Activated CD4-positive, alpha-beta T cell treated with anti-CD3 and anti-CD28 coated beads, Interleukin-2, amount 50 U/mL, for 1 hour (primary cell): Measurements from ENCODE around the gene MAD1L1.

Experiments used
- DNase-seq: peaks from one replicate; pipeline ENCODE4 v3.0.0-alpha.2; 2020

Gene MAD1L1

DNA sequence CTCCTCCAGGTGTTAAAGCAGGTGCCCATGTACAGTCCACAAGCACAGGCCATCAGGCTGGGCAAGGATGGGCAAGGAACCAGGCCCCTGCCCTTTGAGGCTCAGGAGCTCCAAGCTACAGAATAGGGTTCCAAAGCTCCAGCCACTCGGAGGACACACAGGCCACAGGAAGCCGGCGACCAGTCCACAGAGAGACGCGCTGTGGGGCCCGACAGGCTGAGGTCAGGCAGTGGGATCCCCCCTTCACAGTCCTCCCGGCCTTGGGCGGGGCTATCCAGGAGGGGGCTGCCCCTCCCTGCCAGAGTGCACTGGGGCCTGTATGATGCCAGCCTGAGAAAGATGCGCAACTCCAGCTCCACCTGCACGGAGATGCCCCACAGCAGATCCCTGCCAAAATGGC, 34.0 kb downstream of the MAD1L1 start:
- no peak for DNase-seq

DNA sequence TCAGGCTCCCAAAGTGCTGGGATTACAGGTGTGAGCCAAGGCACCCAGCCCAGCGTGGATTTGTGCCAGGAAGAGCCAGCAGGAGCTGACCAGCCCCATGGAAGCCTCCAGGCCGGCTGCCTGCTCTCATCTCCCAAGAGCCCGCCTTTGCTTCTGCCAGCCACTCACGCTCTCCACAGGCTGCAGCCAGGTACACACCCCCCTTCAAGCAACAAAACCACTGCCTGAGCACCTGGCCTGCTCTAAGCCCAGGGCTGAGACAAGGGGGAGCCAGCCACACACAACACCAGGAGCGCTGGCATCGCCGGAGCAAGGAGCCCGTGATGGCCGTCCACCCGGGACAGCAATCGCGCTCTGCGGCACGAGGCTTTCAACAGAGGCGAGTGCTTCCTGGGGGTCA, 34.5 kb downstream of the MAD1L1 start:
- DNase-seq, result no peak

DNA sequence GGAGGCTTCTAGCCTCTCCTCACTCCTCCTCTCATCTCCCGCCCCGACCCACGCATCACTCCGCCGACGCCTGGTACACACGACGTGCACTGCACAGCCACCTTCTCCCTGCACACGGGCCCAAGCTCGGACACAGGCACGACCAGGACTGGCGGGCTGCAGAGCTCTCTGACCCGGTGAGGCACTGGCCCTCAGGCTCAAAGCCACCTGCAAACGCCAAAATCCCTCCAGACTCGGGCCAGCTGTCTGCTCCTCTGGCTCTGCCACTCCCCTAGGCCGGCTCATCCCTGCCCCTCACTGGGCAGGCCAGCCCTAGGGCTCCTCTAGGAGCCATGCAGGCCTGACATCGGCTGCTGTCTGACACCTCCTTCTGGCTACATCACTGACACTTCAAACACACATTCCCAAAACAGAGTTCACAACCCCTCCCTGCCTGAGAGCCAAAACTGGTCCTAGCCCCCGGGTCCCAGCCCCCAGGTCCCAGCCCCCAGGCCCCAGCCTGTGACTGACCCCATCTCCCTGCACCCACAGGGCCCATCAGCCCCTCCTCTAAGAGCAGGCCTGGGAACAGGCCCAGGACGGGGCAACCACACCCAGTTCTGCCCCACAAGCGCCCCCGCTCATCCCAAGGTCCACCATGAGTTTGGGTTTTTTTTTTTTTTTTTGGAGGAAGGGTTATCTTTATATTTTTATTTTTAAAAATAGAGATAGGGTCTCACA, 35.1 kb downstream of the MAD1L1 start:
- DNase-seq, result no peak

DNA sequence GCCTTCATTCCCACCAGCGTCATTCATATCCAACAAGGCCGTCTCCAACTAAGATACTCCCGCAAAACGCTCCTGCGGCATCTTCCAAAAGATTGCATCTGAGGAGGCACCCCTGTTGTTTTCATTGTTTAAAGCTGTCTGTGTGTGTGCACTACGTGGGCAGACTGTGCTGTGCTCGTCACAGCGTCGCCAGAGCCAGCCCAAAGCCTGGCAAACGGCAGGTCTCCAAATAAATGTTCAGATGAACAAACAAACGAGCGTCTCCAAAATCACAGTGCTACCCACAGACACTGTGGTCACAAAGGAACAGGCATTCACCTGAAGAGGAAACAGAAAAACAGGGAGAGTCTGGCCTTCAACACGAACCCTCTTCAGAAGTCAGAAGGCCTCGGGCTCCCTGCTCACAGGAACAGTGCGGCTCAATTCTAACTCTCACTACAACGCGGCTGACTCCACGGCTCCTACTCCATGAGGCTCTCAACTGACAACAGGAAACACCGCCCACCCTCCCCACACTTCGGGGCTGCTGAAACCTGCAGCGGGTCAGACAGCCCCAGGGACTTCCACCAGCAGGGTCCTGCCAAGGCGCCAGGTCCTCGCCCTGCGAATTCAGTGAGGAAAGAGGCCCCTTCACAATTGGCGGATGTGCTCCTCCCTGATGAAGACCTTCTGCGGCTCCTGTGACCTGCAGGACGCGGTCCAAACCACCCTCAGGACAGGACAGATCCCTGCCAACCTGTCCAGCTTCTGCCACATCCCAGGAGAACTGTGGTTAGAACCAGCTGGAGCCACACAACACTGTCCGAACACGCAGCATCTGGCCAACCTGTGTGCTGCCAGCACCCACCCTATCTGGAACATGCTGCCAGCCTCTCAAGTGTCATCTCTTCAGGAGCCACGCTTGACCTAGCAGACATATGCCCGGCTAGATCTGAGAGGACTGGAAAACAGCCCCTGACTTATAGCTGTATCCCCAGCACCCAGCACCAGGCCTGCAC, 36.1 kb downstream of the MAD1L1 start:
- DNase-seq, result no peak

DNA sequence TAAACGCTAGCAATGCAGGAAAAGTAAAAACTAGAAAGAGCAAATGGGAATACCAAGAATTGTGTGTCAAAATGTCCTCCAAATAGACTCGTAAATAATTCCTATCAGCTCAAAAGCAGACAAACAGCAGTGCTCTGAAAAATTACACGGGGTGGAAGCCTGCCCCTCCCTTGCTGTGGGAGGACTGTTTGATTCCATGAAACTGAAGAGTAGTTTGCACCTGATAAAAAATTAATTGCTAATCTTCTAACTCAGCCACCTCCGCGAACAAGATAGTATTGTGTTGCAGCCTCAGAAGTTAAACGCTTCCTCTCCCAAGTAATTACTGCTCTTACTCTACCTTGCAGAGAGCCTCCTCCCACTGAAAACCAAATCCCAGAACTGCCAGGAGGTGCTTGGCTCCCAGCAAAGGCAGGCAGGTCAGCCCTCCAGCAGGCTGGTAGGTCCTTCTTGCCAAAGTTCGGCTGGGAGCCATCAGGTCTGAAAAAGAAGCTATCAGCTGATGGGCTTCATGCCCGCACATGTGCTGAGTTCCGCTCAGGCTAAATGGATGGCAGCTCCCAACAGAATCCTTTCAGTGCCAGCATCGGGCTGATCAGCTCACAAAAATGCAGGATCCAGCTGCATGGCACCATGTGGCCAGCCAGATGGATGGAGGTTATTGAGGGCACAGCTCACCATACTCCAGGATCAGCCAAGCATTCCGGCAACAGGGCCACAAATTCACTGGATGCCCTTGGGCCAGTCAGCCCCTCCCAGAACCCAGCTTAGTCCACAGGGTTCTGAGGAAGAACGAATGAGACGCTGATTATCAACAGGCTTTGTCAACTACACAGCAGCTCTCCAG, 37.1 kb downstream of the MAD1L1 start:
- no peak for DNase-seq

DNA sequence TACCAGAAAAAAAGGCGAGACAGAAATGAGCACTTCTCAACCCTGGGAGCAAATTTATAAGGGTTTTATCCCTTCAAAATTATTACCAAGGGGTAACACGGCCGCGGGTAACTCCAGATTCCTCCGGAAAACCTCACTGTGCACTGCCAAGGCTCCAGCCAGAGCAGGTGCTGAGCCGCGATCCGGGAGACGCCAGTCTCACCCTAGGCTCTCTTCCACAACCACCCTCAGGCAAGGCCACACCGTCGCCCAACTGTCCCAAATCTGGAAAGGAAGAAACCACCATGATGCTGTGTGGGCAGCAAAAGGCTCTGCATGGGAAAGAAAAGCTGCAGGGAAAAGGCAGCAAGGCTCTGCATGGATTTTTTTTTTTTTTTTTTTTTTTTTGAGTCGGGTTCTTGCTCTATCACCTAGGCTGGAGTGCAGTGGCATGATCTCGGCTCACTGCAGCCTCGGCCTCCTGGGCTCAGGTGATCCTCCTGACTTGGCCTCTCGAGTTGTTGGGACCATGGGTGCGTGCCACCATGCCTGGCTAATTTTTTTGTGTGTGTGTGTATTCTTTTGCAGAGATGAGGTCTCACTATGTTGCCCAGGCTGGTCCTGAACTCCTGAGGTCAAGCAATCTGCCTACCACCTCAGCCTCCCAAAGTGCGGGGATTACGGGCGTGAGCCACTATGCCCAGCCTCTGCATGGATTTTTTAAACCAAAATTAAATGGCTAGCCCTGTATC, 39.0 kb downstream of the MAD1L1 start:
- DNase-seq, result no peak

DNA sequence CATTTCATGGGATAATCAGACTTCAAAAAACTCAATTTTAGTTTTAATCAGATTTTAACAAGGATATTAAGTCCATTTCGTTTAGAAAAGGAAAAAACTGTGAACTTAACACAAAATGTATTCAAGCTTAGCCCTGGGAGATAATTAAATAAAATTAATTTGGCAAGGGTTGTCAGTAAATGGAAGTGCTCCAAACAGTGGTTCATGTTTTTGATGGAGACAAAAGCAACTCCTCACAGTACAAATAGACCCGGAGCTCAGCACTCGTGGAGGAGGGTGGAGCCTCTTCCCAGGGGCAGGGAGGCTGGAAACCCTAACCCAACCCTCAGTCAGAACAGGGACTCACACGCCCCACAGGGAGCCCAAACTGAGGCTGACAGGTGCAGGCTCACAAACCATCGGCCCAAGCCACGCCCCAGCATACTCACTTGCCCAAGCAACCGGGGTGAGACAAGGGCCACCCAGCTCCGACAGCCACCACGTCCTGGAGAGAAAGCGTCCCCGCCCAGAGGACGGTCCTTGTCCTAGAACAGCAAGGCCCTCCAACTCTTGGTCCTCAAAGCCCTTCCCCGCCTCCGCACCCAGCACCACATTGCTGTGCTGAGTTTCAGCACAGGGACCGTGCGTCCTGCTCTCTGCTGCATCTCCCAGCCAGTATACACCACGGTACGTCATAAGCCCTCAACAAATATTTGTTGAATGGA, 39.8 kb downstream of the MAD1L1 start:
- DNase-seq, result no peak

DNA sequence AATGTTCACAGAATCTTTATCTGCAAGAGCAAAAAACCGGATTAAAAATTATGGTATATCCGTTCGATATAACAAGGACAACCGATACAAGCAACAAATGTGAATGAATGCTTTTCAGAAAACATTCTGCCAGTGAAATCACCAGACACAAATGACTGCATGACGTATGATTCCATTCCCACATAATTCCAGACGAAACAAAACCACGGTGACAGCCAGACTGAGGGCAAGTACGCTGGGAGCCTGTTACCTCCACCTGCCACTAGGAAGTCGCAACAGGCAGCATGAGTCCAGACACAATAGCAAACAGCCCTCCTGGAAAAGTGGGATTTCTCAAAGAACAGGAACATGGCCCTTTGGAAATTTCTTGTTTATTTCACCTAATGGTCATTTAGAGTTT, 41.7 kb downstream of the MAD1L1 start:
- DNase-seq, result no peak

DNA sequence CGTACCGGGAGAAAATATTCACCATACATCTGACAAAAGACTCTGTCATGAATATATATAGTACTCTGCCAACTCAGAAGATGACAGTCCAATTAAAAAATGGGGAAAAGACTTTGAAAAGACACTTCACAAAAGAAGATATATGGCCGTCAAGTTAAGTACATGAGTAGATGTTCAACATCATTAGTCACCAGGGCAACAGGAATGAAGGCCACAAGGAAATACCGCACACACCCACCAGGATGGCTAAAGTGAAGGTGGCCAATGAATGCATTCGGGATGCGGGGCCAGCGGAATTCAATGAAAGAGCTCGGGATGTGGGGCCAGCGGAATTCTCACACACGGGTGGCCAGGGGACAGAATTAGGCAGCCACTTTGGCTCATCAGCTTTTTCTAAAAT, 42.2 kb downstream of the MAD1L1 start:
- no peak for DNase-seq

DNA sequence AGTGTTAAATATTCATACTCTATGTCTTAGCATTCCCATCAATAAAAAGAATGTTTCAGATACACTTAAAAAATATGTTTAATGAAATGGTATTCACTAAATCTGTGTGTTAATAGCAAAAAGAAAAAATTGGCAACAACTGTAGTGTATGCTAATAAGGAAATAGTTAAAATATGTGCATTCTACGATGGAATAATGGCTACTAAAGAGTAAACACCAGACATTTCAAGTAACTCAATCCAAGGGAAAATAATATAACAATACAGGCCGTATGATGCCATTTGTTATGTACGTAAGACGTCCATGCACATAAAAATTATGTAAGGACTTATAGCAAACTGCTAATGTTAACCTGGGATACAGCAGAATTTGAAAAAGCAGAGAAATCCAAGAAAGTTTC, 46.6 kb downstream of the MAD1L1 start:
- DNase-seq, result no peak

DNA sequence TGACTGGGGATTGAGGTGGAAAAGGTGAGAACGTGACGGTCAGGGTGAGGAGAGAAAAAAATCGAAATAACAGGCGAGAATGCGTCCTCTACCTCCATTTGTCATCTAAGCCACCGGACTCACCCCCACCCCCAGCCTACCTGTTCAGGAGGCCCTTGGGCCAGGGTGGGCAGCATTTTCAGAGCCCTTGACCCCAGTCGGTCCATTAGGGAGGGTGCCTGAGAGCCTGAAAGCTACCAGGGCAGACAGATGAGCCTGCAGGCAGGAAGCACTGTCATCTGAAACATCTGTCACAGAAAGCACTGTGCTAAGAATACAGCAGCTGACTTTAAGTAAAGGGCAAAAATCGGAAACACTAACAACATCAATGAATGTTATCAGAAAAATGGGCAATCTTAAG, 47.0 kb downstream of the MAD1L1 start:
- DNase-seq, result no peak

DNA sequence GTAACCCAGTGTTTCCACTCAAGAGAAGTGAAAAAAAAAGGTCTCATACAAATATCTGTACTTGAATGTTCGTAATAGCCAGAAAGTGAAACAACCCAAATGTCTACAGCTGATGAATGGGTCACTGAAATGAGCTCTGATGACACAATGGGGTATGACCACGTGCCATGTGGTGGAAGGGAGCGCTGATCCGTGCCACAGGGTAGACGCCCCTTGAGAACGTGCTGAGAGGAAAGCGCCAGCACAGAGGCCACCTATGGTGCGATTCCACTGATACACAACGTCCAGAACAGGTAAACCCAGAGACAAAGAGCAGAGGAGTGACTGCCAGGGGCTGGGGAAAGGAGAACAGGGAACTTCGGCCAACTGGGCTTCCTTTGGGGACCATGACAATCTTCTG, 50.3 kb downstream of the MAD1L1 start:
- DNase-seq, result no peak

DNA sequence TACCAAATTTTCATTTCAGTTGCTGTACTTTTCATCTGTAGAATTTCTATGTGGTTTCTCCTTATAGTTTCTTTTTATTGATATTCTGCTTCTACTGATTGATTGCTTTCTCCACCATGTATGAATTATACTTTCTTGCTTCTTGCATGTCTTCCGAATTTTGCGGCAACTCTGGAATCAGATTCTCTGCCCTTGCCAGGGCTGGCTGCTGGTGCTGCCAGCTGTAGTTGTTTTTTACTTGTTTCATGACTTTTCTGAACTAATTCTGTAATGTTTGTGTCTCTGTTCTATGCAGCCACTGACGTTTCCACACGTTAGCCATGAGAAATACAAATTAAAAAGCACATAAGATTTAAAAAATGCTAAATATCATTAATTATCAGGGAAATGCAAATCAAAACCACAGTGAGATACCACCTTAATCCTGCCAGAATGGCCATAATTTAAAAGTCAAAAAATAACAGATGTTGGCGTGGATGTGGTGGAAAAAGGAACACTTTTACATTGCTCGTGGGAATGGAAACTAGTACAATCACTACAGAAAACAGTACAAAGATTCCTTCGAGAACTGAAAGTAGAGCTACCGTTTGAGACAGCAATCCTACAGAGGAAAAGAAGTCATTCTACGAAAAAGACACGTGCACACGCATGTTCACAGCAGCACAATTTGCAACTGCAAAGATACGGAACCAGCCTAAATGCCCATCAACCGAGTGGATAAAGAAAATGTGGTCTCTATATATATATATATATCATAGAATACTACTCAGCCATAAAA, 51.5 kb downstream of the MAD1L1 start:
- DNase-seq, result no peak

DNA sequence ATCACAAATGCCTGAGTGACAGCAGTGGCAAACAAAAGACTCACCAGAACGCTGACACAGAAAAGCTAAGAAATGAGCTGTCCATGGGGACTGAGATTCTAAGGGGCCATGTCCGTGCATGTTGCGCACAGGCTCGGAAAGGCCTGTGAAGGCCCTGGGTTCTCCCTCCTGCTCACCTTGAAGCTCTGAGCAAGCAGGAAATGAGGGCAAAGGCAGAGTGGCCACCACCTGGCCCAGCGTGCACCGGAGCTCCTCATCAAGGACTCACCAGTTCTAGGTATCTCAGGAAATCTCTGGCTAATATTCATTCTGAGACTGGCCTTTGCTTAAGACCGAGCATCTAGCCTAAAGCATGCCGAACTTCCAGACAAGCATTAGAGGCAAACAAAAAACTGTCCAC, 52.7 kb downstream of the MAD1L1 start:
- no peak for DNase-seq

DNA sequence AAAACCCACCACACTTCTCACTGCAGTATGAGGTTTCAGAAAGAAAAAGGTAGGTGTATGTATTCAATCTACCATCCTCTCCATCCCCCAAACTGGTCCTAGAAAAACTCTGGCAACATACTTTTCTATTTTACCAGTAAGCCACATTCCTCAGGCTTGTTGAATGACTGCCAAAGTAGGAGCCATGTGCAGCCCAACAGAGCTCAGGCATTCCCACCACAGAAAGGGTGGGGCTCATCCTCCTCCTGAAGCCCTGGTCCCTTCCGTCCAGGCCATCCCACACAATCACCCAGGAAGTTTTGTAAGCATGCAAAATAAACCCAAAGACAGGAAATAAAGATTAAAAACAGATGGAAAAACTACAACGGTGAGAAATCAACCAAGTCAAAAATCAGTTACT, 57.2 kb downstream of the MAD1L1 start:
- DNase-seq, result no peak

DNA sequence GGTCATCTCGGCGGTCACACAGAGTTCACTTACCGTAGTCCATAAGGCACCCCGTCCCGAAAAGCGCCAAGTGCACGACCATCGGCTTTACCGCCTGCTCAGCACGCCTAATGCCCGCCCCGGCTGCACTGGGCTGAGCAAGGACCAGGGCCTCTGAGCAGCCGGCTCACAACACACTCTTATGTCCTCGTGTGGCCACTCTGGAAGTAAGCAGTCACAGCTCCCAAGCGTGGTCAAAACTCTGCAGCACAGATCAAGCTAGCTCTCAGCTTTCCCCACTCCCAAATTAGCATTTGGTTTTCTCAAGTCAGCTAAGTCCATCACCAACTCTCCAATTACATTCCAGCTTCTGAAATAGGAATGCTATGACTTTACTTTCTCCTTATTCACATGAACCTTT, 57.7 kb downstream of the MAD1L1 start:
- DNase-seq, result no peak

DNA sequence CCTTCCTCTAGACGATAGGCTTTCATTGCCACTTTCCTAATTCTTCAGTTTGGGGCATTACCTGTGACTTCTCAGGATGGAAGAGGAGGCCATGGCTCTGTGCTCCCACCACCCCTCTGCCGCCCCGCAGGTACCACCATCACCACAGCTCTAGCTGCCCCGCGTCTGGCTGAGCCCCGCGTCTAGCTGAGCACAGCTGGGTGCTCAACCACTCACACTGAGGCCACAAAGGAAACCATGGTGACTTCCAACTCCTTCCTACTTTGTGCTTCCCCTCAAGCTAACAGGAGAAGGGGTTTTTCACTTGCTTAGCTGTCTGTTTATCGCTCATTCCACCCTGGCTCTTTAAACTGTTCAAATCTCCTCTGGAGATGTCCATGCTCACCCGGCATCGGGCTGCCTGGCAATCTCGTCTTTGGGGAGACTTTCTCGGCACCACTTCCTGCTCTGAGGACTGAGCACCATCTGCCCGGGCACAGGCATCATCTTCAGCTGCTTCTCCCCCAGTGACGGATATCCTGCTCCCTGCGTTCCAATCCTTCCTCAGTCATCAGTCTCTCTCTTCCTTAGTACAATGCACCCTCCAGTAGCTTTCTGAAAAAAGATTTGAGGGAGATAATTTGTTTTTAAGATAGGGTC, 59.4 kb downstream of the MAD1L1 start:
- DNase-seq, result no peak

DNA sequence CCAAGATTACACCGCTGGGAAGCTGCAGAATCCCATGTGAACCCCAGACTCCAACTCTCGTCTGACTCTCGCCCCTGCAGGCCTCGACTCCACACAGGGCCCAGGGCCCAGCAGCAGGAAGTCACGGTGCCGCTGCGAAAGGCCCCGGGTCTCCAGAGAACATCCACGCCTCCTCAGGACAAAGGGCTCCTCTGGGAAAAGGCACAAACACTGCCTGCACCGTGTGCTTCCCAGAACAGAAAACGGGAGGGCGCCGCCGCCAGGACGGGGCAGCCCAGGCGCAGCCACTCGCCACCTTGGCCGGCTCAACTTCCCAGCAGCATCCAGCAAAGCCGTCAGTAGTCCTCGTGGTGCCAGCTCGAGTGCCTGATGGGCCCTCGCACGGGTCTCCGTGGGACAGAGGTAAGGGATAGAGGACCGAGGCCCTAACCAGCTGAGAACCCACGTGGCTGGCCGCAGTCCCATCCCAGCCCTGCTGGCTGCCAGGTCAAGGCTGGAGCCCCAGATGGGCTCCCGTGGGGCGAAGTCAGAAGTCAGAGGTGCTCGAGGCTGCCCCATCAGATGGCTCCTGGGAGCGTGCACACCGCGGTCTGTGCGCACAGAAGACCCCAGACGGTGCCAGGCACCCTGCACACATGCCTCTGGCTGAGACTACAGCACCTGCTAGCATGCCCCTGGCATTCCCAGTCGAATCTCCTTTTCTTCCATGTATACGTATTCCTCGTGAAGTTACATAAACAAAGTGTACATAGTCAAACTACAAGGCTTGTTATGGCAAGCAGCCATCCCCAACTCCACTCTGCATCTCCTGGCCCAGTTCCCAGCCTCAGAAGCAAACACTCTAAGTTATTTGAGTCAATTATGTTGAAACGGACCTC, 60.2 kb downstream of the MAD1L1 start:
- DNase-seq, result no peak

DNA sequence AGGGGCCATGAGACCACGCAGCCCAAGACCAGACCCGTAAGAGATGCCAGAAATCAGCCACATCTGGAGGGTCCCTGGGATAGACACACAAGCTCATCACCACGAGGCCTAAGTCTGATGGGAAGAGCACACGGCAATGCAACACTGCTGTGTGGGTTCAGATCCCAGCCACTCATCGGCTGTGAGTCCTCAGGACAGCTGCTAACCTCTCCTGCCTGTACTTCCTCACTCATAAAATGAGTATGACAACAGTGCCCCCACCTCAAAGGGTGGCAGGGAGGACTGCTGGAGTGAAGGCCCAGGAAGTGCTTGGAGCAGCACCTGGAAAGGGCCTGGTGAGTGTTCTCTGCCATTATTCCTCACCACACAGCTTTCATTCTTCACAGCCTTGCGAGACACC, 60.9 kb downstream of the MAD1L1 start:
- DNase-seq, result no peak
